GM19452 (cell line): ENCODE data around the gene MESP2.
A peak's percentile ranks its signal among the peaks of the same experiment; 100 is the strongest.

Experiments used
- ATAC-seq: cut with Tn5 transposase; IDR thresholded peaks from one replicate; pipeline ENCODE4 v1.9.1; 2021; ENCODE audit not compliant: unreplicated experiment

MESP2 gene

GRCh38 chr15:89755701-89756100, 20.4 kb upstream of the MESP2 start:
- no peak for ATAC-seq

GRCh38 chr15:89756897-89757296, 19.2 kb upstream of the MESP2 start:
- ATAC-seq, result no peak

- ATAC-seq, result no peak
Measured at GRCh38 chr15:89758283-89758682, 17.8 kb upstream of the MESP2 start.

GRCh38 chr15:89758981-89759380, 17.2 kb upstream of the MESP2 start:
- no peak for ATAC-seq

GRCh38 chr15:89759835-89760234, 16.3 kb upstream of the MESP2 start:
- no peak for ATAC-seq

GRCh38 chr15:89760303-89761008, 15.7 kb upstream of the MESP2 start:
- peak; percentile 74 for ATAC-seq

GRCh38 chr15:89761009-89761831, 14.9 kb upstream of the MESP2 start:
- ATAC-seq, result no peak

- no peak for ATAC-seq
Measured at GRCh38 chr15:89761929-89762328, 14.2 kb upstream of the MESP2 start.

GRCh38 chr15:89765694-89766093, 10.4 kb upstream of the MESP2 start:
- ATAC-seq, result no peak

- ATAC-seq, result no peak
Measured at GRCh38 chr15:89766357-89767311, 9.5 kb upstream of the MESP2 start.

GRCh38 chr15:89767411-89767915, 8.7 kb upstream of the MESP2 start:
- no peak for ATAC-seq

GRCh38 chr15:89768071-89768500, 8.0 kb upstream of the MESP2 start:
- ATAC-seq, result no peak

- no peak for ATAC-seq
Measured at GRCh38 chr15:89769366-89769765, 6.8 kb upstream of the MESP2 start.

- no peak for ATAC-seq
Measured at GRCh38 chr15:89770041-89770440, 6.1 kb upstream of the MESP2 start.

- no peak for ATAC-seq
Measured at GRCh38 chr15:89772932-89773583, 3.1 kb upstream of the MESP2 start.

- ATAC-seq, result no peak
Measured at GRCh38 chr15:89774492-89774891, 1.6 kb upstream of the MESP2 start.

GRCh38 chr15:89775815-89776214, 317 bp upstream of the MESP2 start:
- no peak for ATAC-seq

- ATAC-seq, result no peak
Measured at GRCh38 chr15:89777073-89777751, 1.1 kb downstream of the MESP2 start.

- ATAC-seq, result no peak
Measured at GRCh38 chr15:89777782-89778380, 1.7 kb downstream of the MESP2 start.

- ATAC-seq, result no peak
Measured at GRCh38 chr15:89778861-89779260, 2.7 kb downstream of the MESP2 start.
